IMR-90 (cell line): ENCODE data around the gene INTS15.

Source experiments
- CEBPB ChIP-seq: IDR thresholded peaks from 2 replicates; pipeline ENCODE4 v1.6.1; 2012; ENCODE audit warnings: low read depth, low read length, improper control_type of control experiment
- CHD1 ChIP-seq: IDR thresholded peaks from 2 replicates; pipeline ENCODE4 v1.6.1; 2012; ENCODE audit warnings: low read depth, low read length, improper control_type of control experiment
- POLR2A ChIP-seq: IDR thresholded peaks from 2 replicates; pipeline ENCODE4 v1.6.1; 2012; ENCODE audit warnings: mild to moderate bottlenecking, low read depth, low read length
- RFX5 ChIP-seq: IDR thresholded peaks from 2 replicates; pipeline ENCODE4 v1.8.0; 2012; ENCODE audit warnings: low read depth, mild to moderate bottlenecking, low read length, moderate library complexity
- SMC3 ChIP-seq: fragments of 150-350 bp; IDR thresholded peaks from 2 replicates; pipeline ENCODE4 v1.6.1; 2016; ENCODE audit warnings: low read depth, mild to moderate bottlenecking, antibody characterized with exemption, low read length, moderate library complexity
- TF ChIP-seq, protein P1 (sequence below): conservative IDR thresholded peaks from 2 replicates; pipeline ENCODE4 v1.5.1; 2012; ENCODE audit warnings: mild to moderate bottlenecking, low read depth, low read length, improper control_type of control experiment
- TF ChIP-seq, protein P2 (sequence below): fragments of 150-350 bp; IDR thresholded peaks from 2 replicates; pipeline ENCODE4 v1.6.1; 2017; ENCODE audit warnings: mild to moderate bottlenecking, antibody characterized with exemption, low read length, low read depth
- TF ChIP-seq, protein P3 (sequence below): fragments of 150-350 bp; IDR thresholded peaks from 2 replicates; pipeline ENCODE4 v1.6.1; 2016; ENCODE audit warnings: low read depth, mild to moderate bottlenecking, low read length, moderate library complexity, borderline replicate concordance

DNA sequence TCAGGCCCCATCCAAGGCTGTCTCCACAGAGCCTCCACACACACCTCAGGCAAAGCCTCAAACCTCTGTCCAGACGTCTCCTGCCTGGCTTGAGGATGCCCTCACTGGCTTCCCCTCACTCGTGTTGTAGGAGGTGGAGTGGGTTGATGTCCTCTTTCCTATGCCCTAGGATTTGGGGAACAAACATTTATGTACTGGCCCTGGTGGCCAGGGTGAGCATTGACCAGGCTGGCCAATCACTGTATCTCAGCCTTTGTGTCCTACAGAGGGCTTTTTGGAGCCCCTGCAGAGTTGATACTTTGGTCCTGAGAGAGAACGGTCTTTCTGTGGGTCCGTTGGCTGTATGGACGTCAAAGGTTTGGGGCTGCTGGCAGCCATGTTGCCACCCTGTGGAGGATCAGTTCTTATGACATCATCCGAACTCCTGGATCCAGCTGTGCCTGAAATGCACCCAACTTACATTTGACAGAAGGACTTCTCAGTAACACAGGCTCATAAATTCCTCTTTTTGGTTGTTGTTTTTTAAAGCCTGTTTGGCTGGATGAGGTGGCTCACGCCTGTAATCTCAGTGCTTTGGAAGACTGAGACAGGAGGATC is 36.3 kb upstream of the INTS15 start:
- TF ChIP-seq, protein P1, sequence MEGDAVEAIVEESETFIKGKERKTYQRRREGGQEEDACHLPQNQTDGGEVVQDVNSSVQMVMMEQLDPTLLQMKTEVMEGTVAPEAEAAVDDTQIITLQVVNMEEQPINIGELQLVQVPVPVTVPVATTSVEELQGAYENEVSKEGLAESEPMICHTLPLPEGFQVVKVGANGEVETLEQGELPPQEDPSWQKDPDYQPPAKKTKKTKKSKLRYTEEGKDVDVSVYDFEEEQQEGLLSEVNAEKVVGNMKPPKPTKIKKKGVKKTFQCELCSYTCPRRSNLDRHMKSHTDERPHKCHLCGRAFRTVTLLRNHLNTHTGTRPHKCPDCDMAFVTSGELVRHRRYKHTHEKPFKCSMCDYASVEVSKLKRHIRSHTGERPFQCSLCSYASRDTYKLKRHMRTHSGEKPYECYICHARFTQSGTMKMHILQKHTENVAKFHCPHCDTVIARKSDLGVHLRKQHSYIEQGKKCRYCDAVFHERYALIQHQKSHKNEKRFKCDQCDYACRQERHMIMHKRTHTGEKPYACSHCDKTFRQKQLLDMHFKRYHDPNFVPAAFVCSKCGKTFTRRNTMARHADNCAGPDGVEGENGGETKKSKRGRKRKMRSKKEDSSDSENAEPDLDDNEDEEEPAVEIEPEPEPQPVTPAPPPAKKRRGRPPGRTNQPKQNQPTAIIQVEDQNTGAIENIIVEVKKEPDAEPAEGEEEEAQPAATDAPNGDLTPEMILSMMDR = no peak
- TF ChIP-seq, protein P2, sequence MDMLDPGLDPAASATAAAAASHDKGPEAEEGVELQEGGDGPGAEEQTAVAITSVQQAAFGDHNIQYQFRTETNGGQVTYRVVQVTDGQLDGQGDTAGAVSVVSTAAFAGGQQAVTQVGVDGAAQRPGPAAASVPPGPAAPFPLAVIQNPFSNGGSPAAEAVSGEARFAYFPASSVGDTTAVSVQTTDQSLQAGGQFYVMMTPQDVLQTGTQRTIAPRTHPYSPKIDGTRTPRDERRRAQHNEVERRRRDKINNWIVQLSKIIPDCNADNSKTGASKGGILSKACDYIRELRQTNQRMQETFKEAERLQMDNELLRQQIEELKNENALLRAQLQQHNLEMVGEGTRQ = no peak
- TF ChIP-seq POLR2A = no peak
- TF ChIP-seq CEBPB = no peak
- TF ChIP-seq RFX5 = no peak
- TF ChIP-seq, protein P3, sequence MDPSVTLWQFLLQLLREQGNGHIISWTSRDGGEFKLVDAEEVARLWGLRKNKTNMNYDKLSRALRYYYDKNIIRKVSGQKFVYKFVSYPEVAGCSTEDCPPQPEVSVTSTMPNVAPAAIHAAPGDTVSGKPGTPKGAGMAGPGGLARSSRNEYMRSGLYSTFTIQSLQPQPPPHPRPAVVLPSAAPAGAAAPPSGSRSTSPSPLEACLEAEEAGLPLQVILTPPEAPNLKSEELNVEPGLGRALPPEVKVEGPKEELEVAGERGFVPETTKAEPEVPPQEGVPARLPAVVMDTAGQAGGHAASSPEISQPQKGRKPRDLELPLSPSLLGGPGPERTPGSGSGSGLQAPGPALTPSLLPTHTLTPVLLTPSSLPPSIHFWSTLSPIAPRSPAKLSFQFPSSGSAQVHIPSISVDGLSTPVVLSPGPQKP = no peak
- no peak for TF ChIP-seq CHD1
- no peak for TF ChIP-seq SMC3
